Measurements from ENCODE around the gene ASB1.
"Not testable (repeated sequence)": the region's sequence is repeated elsewhere in the genome, so short reads cannot be mapped to it uniquely, and the experiment has no call there.

The ASB1 gene

GRCh38 chr2:238424313-238424700, 2.4 kb upstream of the ASB1 start:
- no peak for DNase-seq

- no peak for DNase-seq
Measured at GRCh38 chr2:238425505-238425978, 1.2 kb upstream of the ASB1 start.

- DNase-seq, result no peak
Measured at GRCh38 chr2:238425979-238426567, 654 bp upstream of the ASB1 start.

GRCh38 chr2:238427435-238428162, 872 bp downstream of the ASB1 start:
- no peak for DNase-seq

- no peak for DNase-seq
Measured at GRCh38 chr2:238428866-238429265, 2.1 kb downstream of the ASB1 start.

GRCh38 chr2:238430781-238431180, 4.1 kb downstream of the ASB1 start:
- no peak for DNase-seq

GRCh38 chr2:238431456-238431855, 4.7 kb downstream of the ASB1 start:
- no peak for DNase-seq

- DNase-seq, result no peak
Measured at GRCh38 chr2:238433300-238433915, 6.7 kb downstream of the ASB1 start.

- DNase-seq, result no peak
Measured at GRCh38 chr2:238433941-238434845, 7.5 kb downstream of the ASB1 start.

GRCh38 chr2:238434846-238435751, 8.4 kb downstream of the ASB1 start:
- DNase-seq, result no peak

GRCh38 chr2:238435752-238436096, 9.0 kb downstream of the ASB1 start:
- DNase-seq, result no peak

- DNase-seq, result no peak
Measured at GRCh38 chr2:238438856-238439849, 12.4 kb downstream of the ASB1 start.

GRCh38 chr2:238439917-238440316, 13.2 kb downstream of the ASB1 start:
- DNase-seq, result no peak

- no peak for DNase-seq
Measured at GRCh38 chr2:238440331-238440730, 13.6 kb downstream of the ASB1 start.

- no peak for DNase-seq
Measured at GRCh38 chr2:238440767-238441166, 14.0 kb downstream of the ASB1 start.

GRCh38 chr2:238441262-238442114, 14.8 kb downstream of the ASB1 start:
- DNase-seq, result no peak

- not testable (repeated sequence) for DNase-seq
Measured at GRCh38 chr2:238442257-238442656, 15.5 kb downstream of the ASB1 start.

- DNase-seq, result no peak
Measured at GRCh38 chr2:238444242-238444641, 17.5 kb downstream of the ASB1 start.

GRCh38 chr2:238445409-238446190, 18.9 kb downstream of the ASB1 start:
- DNase-seq, result no peak
